ENCODE results near the gene SLC25A26.

SLC25A26 gene

DNA sequence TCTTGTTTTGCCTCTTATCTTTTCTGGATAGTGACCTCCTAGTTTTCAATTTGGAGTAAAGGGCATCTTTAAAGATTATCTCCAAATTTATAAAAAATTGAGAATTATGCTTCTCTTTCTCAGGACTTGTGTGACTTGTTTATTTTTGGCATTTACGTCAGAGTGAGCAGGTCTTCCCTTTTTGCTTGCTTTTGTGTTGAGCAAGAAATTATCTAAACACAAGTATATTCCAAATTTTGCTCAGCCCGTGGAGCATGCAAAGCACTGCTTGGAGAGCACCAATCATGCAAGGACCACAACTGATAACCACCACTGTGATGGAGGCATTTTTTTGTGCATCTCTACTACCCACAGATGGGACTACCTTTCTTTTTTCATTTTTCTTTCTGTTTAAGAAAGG, 7.1 kb downstream of the SLC25A26 start:
- no peak for DNase-seq

GRCh38 chr3:66228707-66229106, 7.9 kb downstream of the SLC25A26 start:
- DNase-seq = no peak

GRCh38 chr3:66229931-66230330, 9.1 kb downstream of the SLC25A26 start:
- no peak for DNase-seq

GRCh38 chr3:66233033-66233432, 12.2 kb downstream of the SLC25A26 start:
- no peak for DNase-seq

DNA sequence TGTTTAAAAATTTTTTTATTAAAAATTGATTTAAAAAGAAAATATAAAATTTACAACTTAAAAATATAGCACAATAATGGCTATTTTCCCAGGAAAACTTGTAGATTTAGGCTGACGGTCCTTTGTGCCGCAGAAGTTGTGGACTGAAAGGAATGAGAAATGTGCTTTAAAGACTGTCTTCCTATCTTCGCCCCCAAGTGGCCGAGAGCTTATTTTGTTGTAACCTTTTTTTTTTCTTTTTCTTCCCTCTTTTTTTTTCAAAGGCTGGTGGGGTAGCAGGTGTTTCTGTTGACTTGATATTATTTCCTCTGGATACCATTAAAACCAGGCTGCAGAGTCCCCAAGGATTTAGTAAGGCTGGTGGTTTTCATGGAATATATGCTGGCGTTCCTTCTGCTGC, 15.5 kb downstream of the SLC25A26 start:
- DNase-seq = no peak

GRCh38 chr3:66237552-66237951, 16.8 kb downstream of the SLC25A26 start:
- no peak for DNase-seq

DNA sequence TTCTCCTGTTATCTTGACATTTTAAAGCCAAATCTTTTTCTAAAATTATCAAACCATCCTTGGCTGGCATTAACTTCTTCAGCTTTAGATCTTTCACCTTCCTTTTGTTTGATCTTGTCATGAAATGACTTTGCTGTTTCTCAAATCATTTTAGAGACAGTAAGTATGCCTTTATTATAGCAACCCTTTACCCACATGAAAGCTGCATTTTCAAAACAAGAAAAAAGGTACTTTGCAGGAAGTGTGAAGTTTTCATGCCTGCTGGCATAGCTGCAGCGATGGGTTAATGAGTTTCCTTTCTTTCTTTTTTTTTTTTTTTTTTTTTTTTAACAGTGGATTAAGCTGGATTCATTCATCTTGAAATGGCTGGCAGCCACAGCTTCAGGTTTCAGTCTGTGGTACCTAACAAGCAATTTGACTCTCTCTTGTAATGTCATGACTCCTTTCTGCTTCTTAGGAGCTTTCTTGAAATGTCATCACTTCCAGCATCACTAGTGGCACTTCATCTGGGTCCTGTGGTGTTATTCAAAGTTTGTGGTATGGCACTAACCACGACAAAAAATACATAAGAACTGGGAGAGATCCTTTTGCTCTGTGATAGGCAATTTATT, 18.8 kb downstream of the SLC25A26 start:
- DNase-seq = no peak

DNA sequence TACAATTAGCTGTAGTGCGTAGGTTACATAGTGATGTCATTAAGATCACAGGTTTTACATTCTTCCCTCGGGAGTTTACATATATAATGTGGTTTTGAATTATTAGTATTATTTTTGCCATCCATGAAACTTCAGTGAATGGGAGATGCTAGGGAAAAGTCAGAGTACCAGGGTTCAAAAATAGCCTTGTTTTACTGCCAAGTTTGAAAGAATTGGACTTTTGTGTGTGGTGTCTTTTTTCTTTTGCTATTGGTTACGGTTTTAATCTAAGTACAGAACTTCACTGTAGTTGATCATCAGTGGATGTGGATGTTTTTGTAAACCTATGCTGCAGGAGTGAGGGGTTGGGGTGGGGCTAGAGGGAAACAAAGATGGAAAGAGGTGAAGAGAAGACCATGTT, 20.7 kb downstream of the SLC25A26 start:
- no peak for DNase-seq

- DNase-seq = no peak
Observed at GRCh38 chr3:66242788-66243464, 22.1 kb downstream of the SLC25A26 start.

- DNase-seq = no peak
Observed at GRCh38 chr3:66248641-66249040, 27.8 kb downstream of the SLC25A26 start.

- DNase-seq = no peak
Observed at GRCh38 chr3:66253790-66254620, 33.2 kb downstream of the SLC25A26 start.

GRCh38 chr3:66255865-66256264, 35.1 kb downstream of the SLC25A26 start:
- no peak for DNase-seq

DNA sequence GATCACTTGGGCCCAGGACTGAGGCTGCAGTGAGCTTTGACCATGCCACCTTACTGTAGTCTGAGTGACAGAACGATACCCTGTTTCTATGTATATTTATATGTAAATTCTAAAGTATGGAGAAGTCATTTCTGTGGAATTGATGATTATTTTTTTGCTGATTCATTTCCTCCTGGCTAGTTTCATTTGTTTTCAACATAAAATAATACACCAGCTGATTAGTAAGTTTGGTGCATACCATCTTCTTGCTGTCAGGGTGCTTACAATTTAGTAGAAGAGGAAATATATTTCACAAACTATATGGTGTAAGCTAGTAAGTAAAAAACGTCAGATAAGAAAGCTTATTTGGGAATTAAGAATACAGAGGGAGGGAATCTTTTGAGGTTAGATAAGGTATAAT, 36.0 kb downstream of the SLC25A26 start:
- DNase-seq = no peak

DNA sequence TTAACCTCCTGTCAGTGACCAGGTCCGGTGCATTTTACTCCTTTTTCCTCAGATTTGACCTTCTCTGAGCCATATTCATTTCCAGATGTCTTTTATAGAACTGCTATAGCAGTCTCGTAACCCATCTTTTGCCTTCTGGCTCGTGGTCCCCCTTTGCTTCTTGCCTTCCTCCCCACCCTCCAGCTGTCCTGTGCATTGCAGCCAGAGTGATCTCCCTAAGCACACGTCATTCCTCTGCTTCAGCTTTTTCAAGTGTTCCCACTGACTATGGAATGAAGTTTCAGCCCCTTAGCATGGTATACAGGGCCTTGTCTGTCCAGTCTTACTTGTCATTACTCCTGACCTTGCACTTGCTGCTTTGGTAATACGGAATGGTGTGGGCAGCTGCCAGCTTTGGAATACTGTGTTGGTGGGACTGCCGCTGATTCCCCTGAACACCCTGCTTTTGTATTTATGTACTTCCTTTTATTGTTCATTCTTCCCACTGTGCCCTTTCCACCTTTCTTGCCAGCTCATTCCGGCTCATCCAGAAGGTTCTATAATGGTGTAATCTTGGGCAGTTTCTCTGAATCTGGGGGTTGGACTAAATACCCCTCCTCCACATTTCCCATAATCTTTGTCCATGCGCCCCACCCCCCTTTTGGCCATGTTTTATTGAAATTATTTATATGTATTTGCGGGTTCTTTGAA, 38.9 kb downstream of the SLC25A26 start:
- DNase-seq = no peak

GRCh38 chr3:66260431-66260830, 39.6 kb downstream of the SLC25A26 start:
- DNase-seq = no peak

- DNase-seq = no peak
Observed at GRCh38 chr3:66261355-66261754, 40.6 kb downstream of the SLC25A26 start.

GRCh38 chr3:66265649-66266048, 44.8 kb downstream of the SLC25A26 start:
- DNase-seq = no peak

DNA sequence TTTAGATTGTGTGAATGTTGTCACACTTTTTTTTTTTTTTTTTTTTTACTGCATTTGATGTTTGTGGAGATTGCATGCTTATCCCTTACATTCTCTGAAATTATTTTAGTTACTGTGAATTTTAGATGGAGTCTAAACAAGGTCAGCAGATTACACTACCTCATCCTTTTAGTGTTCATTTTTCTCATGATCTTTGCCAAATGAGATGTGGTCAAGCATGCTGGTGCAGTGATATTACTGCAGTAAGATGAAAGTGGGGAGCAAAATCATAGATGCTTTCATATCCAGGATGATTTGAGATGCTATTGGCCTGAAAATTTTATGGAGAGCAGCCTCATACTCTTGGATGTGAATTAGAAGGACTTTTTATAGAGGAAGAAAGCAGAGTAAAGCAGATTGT, 45.8 kb downstream of the SLC25A26 start:
- no peak for DNase-seq

DNA sequence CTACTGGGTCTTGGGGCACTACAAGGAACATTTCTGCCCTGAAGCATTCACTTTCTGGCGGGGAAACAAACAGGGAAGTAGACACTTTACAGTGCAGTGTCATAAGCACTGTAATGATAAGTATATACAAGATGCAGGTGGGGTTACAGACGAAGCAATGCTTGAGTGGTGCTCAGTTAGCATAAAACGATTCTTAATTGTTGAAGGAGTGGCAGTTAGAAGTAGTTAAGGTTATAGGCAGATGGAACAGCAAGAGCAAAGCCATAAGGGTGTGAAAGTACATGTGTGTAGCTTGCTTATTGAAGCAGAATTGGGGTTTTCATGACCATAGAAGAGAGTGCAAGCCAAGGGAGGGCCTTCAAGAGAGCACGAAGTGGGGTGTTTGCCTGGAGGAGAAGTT, 46.2 kb downstream of the SLC25A26 start:
- no peak for DNase-seq

DNA sequence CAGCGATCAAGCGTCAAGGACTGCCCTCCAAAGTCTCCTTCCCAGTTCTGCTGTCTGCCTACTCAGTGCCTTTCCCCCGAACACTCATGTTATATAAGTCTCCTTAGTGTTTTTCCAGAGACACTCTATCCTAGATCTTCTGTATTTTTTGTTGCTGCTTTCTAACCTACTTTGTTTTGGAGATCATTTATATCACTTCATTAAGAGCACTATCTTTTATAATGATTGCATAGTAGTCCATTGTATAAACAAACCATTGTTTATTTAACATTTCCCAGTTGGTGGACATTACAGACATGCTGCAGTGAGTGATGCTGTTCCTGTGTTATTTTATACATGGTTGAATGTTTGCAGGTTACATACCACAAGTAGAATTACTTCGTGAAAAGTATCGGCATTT, 47.1 kb downstream of the SLC25A26 start:
- no peak for DNase-seq

DNA sequence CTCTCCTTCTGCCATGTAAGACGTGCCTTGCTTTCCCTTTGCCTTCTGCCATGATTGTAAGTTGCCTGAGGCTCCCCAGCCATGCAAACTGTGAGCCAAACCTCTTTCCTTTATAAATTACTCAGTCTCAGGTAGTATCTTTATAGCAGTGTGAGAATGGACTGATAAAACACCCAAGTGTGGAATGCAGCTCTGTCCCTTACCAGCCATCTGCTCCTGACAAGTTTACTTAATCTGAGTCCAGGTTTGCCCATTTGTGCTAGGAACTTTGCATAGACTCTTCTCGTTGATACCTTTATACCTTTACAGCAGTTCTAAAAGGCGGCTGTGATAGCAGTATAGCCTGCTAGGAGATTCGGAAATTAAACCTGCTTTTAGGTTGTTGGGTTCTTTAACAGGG, 48.1 kb downstream of the SLC25A26 start:
- DNase-seq = no peak

- no peak for DNase-seq
Observed at GRCh38 chr3:66269411-66269810, 48.6 kb downstream of the SLC25A26 start.

GRCh38 chr3:66270288-66270687, 49.5 kb downstream of the SLC25A26 start:
- no peak for DNase-seq

- DNase-seq = no peak
Observed at GRCh38 chr3:66270701-66271100, 49.9 kb downstream of the SLC25A26 start.

All from NCI-H1436 treated with DMSO at 0.1 percent for 48 hours (cell line).